NCI-H128 (cell line): ENCODE results near the gene KLF18.
"Not testable (repeated sequence)": the region's sequence is repeated elsewhere in the genome, so short reads cannot be mapped to it uniquely, and the experiment has no call there.

Experiments used
- DNase-seq: peaks from one replicate; lab custom pipeline; 2025; ENCODE audit not compliant: unreplicated experiment; lab: John Stamatoyannopoulos, UW

Gene KLF18

DNA sequence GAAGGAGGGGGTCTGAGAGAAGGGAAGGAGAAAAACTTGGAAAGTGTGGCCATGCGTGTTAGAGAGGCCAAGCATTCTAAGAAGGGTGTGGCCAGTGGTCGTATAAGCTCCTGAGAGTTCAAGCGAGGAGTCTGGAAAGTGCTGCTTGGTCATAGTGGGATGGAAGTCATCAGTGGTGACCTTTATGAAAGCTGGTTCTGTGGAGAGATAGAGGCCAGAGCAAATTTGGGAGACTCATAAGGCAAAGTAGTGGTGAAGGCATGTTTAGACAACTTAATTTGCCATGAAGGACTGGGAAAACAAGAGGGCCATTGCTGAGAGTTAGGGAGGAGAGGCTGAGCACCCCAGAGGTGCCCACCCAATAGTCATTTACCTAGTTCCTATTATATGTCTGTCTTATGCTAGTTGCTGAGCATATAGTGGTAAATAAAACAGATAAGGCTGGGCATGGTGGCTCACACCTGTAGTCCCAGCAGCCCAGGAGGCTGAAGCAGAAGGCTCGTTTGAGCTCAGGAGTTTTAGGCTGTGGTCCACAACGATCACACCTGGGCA, 21.0 kb downstream of the KLF18 start:
- DNase-seq: no peak

DNA sequence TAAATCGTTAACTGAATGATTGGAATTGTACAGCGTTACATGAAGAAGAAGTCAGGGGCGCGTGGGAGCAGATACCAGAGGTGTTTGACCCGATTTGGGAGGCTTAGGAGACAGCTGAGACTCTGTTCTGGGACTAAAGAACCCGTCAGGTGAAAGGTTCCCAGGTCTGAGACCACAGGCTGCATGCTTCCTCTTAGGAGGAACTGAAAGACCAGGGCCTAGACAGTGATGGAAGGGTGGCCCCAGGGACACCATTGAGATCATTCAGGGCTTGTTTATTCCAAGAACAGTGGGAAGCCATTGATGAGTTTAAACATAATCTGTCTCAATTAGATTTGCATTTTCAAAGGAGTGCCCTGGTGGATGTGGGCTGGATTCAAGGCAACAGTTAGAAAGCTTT, 21.9 kb downstream of the KLF18 start:
- DNase-seq: no peak

DNA sequence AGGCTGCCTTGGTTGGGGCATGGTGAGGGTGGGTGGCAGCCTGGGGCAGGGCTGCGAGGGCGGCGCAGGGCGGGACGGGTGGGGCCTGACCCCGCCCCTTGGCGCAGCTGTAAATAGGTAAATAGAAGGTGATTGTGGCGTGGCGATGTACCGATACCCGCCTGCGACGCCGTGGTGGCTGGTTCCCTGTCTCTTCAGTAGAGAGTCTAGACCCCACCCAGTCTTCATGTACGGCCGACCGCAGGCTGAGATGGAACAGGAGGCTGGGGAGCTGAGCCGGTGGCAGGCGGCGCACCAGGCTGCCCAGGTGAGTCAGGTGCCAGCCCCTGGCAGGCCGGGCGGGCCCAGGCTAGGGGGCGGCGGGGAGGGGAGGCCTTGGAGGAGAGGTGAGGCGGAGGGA, 22.7 kb downstream of the KLF18 start, which contains the start of gene KLF17:
Gene KLF17, plus strand, starts transcription at position 140 of the 400 bp plus-strand sequence. Its CDS starts 87 bp downstream, at position 227.
- DNase-seq: no peak

DNA sequence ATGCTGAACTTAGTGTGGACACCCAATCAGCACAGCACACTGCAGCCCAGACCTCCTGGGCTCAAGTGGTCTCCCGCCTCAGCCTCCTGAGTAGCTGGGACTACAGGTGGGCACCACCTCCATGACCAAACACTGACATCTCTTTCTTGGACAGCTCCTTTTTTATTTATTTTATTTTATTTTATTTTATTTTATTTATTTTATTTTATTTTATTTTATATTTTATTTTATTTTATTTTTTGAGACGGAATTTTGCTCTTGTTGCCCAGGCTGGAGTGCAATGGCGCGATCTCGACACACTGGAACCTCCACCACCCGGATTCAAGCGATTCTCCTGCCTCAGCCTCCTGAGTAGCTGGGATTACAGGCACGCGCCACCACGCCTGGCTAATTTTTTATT, 24.2 kb downstream of the KLF18 start:
- not testable (repeated sequence) for DNase-seq

DNA sequence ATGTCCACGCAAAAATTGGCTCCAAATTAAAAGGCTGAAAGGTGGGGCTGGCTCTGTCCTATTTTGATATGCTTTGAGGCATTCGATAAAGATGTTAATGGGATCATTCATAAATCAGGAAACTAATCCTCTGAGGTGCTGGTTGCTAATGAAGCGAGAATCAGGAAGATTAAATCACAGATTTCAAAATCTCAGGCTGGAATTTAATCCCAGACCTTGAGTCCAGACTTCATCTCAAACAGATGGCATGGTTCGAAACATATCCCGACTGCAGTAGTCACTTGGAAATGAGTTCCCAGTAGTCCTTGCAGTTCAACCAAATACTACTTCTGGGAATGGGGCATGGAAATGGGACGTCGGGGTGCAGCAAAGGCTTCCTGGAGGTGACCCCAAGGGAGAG, 27.3 kb downstream of the KLF18 start:
- no peak for DNase-seq

DNA sequence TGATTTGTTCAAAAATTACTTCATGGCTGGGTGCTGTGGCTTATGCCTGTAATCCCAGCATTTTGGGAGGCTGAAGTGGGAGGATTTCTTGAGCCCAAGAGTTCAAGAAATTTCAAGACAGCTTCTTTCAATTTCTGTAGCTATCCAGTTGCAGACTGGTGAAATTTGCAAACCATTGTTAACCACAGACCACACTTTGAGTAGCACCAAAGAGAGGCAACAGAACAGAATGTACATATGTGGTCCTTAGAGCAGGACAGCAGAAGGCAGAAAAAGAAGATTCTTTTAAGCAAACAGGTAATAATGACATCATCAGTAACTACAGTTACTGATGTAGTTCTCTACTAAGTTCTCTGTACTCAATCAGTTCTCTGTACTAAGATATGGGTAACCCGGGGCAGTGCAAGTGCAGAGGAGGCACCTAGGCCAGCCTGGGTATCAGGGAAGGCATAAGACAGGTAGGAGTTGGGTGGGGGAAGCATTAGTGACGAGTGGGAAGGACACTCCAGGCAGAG, 28.3 kb downstream of the KLF18 start:
- DNase-seq: no peak

DNA sequence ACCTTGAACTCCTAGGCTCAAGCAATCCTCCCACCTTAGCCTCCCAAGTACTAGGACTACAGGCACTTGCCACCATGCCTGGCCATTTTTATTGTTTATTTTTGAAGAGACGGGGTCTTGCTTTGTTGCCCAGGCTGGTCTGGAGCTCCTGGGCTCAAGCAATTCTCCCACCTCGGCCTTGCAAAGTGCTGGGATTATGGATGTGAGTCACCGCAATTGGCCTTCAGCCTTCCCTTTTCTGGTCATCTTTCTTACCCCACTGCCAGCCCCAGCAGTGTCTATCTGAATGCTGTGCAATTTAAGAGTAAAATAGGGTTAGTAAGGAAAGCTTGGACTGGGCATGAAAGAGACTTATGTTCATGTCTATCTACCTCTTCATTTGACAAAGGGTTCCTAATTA, 28.9 kb downstream of the KLF18 start:
- DNase-seq: no peak

DNA sequence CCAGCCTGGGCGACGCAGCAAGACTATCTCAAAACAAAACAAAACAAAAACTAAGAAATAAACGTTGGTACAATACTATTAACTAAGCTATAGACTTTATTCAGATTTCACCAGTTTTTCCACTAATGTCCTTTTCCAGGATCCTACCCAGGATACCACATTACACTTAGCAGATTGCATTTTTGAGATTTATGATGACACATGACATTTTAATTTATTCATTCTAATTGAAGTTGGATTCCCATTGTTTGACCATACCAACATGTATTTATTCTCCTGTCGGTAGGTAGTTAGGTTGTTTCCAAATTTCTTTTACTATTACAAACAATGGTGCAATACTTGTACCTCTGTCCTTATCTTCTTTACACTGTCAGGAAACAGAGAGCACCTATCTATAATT, 29.6 kb downstream of the KLF18 start:
- DNase-seq: no peak

DNA sequence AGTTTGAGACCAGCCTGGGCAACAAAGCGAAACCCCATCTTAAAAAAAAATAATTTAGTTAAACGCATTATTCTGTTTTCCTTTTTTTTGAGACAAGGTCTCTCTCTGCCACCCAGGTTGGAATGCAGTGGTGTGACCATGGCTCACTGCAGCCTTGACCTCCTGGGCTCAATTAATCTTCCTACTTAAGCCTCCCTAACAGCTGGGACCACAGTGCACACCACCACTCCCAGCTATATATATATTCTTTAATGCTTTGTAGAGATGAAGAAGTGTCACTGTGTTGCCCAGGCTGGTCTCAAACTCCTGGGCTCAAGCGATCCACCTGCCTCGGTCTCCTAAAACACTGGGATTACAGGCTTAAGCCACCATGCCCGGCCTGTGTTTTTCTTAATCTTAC, 30.5 kb downstream of the KLF18 start:
- DNase-seq: no peak

DNA sequence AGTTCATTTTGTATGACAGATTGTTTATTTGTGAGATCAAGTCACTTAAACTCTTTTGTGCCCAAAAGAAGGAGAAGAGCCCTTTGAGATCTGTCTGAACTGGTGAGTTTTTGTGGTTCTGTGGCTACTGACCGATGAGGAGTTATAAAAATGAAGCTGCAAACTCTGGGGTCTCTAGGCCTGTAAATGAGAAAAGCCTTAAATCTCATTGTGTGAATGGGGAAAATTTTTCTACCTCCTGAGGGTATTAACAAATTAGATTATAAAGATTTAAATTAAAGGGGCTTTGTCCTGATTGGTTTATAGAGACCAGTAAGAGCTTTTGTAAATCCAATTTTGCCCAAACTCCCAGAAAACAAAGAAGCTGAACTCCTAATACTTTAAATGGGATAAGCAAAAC, 32.5 kb downstream of the KLF18 start:
- DNase-seq: no peak

DNA sequence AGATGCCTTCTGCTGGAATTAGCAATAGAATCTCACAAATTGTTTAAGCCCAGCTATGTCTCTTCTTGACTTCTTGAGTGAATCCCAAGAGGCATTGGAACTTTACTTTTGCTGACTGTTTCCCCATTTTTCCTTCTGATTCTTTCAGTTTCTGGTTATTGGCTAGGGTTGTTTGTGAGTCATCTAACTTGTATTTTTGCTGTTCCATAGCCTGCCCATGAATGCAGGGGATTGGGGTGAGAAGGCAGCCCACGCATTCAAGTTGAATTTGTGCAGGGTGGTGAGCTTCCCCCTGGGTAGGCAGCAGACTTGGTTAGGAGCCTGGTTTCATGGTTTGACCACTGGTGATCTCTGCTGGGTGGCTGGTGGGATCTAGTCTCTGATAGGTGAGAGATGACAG, 33.2 kb downstream of the KLF18 start:
- no peak for DNase-seq

DNA sequence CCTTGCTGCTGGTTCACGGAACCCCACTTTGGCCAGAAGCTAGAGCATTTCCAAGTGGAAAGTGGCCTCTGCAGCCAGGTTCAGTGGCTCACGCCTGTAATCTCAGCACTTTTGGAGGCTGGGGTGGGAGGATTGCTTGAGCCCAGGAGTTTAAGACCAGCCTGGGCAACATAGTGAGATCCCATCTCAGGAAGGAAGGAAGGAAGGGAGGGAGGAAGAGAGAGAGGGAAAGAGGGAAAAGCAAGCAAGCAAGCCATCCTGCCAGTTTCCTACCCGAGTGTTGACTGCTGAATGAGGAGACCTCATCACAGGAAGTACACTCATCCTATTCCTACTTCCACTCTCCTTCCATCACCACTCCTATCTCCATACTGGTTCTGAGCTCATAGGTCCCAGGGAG, 35.6 kb downstream of the KLF18 start:
- no peak for DNase-seq

DNA sequence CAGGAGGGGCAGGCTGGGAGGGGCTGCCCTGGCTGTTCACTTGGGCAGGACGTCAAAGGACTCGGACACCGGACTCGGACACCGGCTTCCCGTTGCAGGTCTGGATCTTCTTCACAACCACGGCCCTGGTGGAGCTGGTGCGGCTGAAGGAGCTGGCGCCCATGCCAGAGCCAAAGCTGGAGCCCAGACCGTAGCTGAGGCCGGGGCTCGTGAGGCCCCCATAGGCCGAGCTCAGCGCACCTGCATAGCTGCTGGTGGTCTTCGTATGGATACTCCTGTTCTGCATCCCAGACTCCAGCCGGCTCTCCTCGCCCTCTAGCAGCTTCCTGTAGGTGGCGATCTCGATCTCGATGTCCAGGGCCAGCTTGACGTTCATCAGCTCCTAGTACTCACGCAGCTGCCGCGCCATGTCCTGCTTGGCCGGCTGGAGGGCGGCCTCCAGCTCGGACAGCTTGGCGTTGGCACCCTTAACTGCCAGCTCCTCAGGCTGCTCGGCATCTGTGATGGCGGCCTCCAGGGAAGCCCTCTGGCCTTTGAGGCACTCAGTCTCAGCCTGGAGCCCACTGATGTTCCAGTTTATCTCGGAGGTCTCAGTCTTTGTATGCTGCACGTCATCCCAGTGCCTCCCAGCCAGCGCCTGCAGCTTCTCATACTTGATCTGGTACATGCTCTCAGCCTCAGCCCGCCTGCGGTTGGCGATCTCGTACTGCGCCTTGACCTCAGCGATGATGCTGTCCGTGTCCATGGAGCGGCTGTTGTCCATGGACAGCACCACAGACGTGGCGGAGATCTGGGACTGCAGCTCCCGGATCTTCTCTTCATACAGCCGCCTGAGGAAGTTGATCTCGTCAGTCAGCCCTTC, 37.9 kb downstream of the KLF18 start:
- no peak for DNase-seq

DNA sequence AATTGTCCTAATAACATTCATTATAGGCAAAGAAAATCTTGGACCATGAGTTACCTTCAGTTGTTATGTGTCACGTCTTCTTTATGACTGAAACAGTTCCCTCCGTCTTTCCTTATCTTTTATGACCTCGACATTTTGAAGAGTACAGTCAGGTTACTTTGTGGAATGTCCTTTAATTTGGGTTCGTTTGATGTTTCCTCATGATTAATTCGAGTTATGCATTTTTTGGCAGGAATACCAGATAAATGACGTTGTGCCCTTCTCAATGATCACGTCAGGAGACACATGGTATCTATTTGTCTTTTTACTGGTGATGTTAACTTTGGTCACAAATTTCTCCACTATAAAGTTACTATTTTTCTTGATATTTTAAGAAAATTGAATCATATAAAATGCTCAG, 40.1 kb downstream of the KLF18 start:
- no peak for DNase-seq

DNA sequence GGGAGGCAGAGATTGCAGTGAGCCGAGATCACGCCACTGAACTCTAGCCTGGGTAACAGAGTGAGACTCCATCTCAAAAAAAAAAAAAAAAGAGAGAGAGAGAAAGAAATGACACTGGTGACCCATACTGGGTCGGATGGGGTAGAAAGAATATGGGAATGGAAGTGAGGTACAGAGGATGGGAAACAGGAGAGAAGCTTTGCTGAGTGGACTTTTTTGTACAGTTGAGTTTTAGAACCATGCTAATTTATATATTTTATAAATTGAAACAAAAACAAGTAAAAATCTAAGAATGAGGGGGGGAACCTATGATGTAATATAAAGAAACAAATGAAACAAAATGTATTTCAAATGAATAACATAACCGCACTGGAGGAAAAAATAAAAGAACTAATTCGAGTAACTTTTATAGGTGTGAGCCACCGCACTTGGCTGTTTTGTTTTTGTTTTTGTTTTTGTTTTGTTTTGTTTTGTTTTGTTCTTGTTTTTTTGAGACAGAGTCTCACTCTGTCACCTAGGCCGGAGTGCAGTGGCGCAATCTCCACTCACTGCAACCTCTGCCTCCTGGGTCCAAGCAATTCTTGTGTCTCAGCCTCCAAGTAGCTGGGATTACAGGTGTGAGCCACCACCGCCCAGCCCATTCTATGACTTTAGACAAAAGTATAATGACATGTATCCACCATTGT, 41.1 kb downstream of the KLF18 start:
- DNase-seq: no peak

DNA sequence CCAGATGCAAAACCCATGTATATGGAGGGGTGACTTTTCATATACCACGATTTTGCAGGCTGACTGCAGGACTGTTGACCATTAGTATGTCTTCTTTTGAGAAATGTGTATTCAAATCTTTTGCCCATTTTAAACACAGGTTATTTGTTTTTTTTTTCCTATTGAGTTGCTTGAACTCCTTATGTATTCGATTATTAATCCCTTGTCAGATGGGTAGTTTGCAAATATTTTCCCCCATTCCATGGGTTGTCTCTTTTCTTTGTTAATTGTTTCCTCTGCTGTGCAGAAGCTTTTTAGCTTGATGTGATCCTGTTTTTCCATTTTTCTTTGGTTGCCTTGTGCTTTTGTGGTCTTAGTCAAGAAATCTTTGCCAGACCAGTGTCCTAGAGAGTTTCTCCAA, 47.4 kb downstream of the KLF18 start:
- no peak for DNase-seq

DNA sequence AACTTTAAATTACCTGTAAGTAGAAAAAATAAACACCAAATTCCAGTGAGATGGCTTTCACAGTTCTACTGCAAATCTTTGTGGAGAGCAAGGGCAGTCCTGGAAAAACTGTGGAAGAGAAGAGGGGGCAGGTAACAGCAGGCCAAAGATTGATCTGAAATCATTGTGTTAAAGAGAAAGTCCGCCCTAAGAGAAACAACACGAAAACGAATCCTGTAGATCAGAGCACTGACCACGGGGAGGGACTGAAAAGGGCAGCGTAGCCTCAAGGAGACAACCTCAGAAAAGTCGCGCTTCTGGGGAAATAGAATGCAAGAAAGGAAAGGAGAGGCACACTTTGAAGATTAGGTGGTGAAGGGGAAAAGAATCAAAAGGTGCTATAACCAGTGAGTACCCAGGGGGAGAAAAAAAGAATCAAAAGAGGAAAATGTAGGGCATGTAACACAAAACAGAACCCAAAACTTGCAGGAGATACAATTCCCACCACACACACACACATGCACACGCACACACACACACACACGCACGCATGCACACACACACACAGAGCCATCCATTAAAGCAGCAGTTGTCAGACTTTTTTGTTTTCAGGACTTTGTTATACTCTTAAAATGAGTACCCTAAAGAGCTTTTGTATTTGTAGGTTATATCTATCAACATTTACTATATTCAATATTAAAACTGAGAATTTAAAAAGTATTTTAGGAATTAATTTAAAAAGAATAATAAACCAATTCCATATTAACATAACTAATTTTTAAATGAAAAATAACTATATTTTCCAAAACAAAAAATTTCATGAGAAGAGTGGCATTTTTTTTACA, 50.8 kb downstream of the KLF18 start:
- no peak for DNase-seq

DNA sequence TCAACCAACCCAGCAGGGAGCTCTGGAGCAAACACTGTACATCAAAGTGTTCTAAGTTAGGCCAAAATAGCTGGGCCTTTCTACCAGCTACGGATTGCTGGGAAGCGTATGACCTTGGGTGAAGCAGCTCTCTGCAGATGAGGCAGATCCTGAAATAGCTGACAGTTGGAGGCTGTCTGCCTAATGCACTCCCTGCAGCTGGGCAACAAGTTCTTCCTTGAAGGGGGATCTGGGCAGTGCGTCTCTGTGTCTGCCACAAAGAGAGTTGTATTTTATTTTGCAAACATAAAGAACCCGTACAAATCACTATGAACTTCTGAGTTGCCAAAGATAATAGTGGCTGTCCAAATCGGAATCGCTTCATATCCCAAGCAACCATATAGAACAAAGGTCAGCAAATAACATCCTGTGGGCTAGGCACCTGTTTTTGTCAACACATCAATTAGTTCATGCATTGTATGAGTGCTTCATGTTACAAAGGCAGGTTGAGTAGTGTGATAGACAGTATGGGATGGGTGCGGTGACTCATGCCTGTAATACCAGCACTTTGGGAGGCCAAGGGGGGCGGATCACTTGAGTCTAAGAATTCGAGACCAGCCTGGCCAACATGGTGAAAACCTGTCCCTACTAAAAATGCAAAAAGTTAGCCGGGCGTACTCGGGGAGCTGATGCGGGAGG, 51.9 kb downstream of the KLF18 start:
- no peak for DNase-seq
